ENCODE data around the gene NR5A1. TPM values are rescaled to one million over a fixed set of nuclear protein-coding genes. Genes with fewer than 3 reads are reported as not detected.

The NR5A1 gene
- polyA plus RNA-seq, 3 donors: 0.03 TPM; not detected in 2

DNA sequence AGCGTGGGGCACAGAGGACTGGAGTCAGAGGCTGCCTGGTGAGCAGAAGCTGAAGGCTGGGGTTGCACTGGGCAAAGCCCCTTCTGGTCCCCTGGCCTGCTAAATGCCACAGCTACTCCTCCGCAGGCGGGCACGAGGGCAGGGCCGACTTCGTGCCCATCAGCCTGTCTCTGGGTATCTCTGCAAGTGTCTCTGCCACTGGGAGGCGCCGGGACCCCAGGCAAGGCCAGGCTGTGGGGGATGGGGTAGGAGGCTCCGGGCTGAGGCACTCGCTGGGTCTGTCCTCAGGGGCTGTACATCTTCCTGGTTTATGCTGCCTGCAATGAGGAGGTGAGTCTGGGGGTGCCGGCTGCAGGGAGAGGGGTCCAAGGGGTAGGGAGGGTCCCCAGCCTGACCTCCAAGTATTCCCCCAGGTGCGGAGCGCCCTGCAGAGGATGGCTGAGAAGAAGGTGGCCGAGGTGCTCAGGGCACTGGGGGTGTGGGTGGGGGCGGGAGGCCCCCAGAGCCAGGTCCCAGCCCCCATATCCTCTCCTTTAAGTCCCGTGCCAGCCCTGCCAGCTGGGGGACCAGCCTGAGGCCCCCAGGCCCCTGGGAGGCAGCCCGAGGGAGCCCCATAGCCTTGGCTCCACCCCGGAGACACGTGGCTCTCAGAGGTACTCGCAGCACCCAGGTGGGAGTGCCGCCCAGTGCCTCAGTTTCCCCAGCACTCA lies 31.9 kb downstream of the NR5A1 start:
- H3K27ac ChIP-seq (ENCODE audit: low read depth, low read length): no peak overlapping the region
- WGBS, 3 donors: 62 to 69% (median 63%) methylated on average over 19 to 21 of the region's 21 CpGs

DNA sequence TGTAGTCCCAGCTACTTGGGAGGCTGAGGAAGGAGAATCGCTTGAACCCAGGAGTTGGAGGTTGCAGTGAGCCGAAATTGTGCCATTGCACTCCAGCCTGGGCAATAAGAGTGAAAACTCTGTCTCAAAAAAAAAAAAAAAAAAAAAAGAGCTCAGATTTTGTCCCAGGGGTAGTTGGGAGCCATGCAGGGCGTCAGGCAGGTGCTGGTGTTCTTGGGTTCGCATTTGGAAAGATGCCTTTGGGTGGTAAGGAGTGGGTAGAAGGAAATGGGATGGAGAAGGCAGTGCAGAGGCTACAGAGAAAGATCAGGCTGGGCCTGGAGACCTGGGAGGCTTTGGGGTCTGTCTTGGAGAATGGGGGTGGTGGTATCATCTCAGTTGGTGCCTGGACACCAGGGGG lies 33.0 kb downstream of the NR5A1 start:
- H3K27ac ChIP-seq (ENCODE audit: low read depth, low read length): no peak overlapping the region
- 77 to 91% (median 91%) methylated on average over 4 of the region's 4 CpGs for WGBS, 3 donors

DNA sequence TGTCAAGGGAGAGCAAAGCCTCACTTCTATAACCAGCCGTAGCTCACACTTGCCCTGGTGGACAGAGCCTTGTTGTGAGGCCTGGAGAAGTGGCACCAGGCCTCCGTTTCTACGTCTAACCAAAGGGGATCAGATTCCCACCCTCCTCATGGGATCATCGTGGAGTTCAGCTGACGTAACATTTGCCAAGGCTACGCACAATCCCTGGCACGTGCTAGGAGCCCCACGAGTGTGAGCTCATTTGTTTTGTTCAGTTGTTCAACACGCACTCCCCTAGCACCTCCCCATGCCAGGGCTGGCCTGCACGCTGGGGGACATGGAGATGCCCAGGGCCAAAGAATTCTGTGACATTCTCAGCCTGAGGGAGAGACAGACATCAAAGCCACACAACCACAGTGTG lies 33.9 kb downstream of the NR5A1 start:
- no peak overlapping the region for H3K27ac ChIP-seq (ENCODE audit: low read depth, low read length)
- WGBS, 3 donors: 64 to 76% (median 70%) methylated on average over 10 of the region's 10 CpGs

DNA sequence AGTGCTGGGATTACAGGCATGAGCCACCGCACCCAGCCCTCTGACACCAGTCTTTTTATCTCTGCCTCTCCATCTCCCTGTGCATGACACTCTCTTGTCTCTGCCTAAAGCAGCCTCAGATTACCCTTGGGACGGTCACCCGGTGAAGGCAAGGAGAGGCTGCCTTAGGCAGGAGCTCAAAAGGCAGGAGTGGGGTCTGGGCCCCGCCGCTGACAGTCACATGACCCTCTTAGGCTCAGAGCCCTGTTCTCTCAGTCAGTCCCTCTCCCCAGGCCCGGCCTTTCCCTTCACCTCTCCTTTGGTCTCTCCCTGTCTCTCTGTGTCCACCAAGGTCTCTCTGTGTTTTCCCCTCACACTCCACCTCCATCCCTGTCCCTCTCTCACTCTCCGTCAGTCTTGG lies 34.4 kb downstream of the NR5A1 start:
- 72 to 76% (median 72%) methylated on average over 7 of the region's 7 CpGs for WGBS, 3 donors
- H3K27ac ChIP-seq (ENCODE audit: low read depth, low read length): no peak overlapping the region

DNA sequence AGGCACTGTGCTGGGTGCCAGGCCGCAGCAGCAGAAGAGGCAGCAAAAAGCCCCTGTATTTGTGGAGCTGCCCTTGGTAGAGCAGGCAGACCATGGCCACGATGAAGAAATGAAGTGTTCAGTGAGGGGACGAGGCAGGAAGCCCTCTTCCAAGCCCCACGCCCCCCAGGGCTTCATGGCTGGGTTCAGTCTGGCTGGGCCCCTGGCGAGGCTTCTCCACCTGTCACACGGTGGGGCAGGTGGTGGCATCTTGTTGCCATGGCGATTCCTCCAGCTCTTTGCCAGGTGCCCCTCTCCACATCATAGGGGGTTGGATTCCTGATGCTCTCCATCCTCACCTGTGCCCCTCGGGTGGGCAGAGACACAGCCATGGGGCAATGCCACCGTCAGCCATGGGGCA lies 35.4 kb downstream of the NR5A1 start:
- no peak overlapping the region for H3K27ac ChIP-seq (ENCODE audit: low read depth, low read length)
- WGBS, 3 donors: 71 to 81% (median 76%) methylated on average over 8 to 9 of the region's 9 CpGs

DNA sequence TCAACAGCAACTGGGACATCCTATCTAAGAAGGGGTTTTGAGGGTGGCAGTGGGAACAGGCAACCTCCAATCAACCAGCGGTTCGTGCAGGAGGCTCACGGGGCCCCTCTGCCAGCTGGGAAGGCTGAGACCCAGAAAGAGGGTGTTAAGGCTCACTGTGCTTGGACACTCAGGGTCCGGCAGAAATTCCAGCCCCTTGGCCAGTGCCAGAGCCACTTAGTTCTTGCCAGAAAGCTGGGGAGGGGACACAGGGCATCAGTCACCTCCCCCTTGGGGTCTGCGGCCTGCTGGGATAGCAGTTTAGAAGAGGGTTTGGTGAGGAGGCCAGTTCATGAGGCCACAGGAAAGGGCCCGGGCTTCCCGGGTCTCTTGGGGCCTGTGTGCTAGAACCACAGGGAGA lies 36.5 kb downstream of the NR5A1 start:
- no peak overlapping the region for H3K27ac ChIP-seq (ENCODE audit: low read depth, low read length)
- WGBS, 3 donors: 72 to 92% (median 78%) methylated on average over 5 to 7 of the region's 7 CpGs

DNA sequence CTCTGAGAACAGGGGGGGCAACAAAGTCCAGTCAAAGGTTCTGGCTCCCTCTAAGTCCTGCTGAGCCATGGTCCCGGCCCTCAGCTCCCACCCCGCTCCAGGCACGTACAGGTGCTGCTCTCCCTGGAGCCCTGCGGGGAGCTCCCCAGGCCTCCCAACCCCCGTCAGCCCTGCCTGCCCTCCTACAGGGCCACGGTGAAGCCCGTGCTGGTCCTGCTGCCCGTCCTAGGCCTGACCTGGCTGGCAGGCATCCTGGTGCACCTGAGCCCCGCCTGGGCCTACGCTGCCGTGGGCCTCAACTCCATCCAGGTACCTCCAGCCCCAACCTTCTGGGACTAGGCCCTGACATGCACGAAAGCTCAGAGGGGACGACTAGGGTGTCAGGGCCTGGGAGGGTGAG lies 36.9 kb downstream of the NR5A1 start:
- H3K27ac ChIP-seq (ENCODE audit: low read depth, low read length): no peak overlapping the region
- 82 to 93% (median 90%) methylated on average over 13 of the region's 13 CpGs for WGBS, 3 donors

DNA sequence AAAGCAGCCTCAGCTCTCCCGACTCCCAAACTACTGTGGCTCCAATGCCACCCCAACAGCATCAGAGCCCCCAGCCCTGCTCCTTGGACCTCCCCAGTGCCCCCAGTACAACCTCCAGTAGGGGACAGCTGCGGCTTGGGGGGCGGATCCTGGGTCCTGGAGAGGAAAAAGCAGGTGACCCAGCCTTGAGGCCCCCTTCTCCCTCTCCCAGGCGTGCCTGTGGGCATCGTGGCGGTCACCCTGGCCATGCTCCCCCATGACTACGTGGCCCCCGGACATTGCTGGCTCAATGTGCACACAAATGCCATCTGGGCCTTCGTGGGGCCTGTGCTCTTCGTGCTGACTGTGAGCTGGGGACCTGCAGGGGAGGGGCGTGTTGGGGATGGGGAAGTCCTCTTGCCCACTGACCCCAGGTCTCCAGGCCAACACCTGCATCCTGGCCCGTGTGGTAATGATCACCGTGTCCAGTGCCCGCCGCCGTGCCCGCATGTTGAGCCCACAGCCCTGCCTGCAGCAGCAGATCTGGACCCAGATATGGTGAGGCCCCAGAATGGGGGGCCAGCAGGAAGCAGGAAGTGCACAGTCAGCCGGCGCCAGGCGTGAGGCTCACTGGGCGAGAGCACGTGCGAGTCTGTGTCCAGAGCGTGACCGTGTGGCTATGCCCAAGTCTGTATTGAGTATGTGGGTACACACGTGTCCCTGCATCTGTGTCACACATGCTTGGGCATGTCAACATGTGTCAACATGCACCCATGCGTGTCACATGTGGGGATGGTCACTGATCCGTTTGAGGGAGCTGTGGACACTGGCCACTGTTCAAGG lies 38.0 kb downstream of the NR5A1 start:
- WGBS, 3 donors: 74 to 86% (median 77%) methylated on average over 27 to 28 of the region's 28 CpGs
- H3K27ac ChIP-seq (ENCODE audit: low read depth, low read length): no peak overlapping the region

DNA sequence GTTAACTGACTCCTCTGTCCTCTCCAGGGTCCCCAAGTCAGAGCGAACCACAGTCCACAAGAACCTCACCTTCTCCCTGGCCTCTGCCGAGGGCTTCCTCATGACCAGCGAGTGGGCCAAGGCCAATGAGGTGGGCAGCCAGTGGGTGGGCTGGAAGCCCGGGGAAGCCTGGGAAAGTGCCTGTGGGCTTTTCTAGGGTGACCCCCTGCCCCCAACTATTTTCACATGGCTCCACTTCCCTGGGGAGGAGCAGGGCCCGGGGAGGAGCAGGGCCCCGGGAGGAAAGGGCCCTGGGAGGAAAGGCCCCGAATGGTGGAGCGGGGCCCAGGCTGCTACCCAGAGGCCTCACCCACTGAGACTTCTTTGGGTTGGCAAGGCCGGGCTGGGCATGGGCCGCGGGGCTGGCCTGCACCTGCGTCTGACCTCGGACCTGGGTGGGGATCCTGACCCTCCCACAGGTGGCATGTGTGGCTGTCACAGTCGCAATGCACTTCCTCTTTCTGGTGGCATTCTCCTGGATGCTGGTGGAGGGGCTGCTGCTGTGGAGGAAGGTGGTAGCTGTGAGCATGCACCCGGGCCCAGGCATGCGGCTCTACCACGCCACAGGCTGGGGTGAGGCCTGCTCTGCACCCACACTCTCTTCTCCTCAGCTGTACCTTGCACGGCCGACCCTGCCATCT lies 39.0 kb downstream of the NR5A1 start:
- WGBS, 3 donors: 80 to 86% (median 84%) methylated on average over 19 of the region's 19 CpGs
- H3K27ac ChIP-seq (ENCODE audit: low read depth, low read length): no peak overlapping the region

DNA sequence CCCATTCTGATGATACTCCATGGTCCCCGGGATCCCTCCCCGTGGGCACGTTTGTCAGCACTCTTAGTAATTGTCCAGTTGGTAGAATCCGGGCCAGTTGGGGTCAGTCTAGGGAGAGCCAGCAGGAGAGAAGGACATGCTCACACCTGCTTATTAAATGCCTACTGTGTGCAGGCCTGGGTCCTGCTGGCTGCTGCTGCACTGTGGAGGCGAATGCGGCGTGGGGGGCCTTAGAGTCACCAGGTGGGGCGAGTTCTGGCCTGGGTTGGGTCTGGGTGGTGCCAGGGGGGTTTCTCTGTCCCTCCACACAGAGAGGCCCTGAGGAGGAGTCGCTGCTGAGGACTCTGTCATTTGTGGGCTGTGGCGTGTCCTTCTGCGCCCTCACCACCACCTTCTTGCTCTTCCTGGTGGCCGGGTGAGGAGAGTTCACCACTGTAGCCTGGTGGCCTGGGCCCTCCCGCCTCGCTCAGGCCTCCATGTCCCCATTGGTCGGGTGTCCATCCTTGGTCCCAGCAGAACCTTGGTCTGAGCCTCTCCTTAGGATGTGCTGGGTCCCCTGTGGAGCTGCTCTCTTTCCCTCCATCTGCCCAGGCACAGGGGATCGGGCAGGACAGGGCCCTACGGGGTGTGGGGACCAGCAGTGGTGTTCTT lies 39.7 kb downstream of the NR5A1 start:
- 89 to 92% (median 92%) methylated on average over 17 of the region's 17 CpGs for WGBS, 3 donors

DNA sequence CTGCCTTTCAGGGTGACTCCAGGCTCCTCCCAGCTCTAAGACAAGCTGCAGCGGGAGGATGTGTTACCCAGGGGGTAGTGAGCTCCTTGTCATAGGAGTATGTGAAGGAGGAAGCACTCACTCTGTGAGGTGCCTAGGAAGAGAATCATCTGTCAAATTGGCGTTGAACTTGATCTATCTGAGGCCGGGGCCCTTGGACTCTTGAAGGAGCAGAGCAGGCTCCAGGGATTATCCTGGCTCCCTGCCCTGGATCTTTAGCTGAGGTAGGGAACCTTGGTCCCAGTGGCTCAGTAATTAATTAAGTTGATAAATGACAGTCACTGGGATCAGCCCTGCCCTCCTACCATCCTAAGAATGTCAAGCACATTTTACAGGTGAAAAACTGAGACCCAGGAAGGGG lies 41.5 kb downstream of the NR5A1 start:
- WGBS, 3 donors: 75% methylated on average over 3 of the region's 3 CpGs
- no peak overlapping the region for H3K27ac ChIP-seq (ENCODE audit: low read depth, low read length)

More for the DNA sequence above, 39.7 kb downstream of the NR5A1 start:
- H3K27ac ChIP-seq (ENCODE audit: low read depth, low read length): no peak overlapping the region

DNA sequence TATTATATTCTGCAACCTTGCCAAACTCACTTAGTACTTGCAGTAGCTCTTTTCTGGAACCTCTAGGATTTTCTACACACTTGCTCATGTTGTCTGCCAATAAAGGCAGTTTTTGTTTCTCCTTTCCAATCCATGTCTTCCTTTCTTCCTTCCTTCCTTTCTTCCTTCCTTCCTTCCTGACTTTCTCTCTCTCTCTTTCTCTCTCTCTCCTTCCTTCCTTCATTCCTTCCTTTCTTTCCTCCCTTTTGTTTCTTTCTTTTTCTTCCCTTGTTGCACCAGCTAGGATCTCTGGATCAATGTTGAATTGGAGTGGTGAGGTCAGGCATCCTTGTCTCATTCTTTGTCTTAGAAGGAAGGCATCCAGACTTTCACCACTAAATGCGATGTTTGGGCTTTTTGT lies 44.5 kb downstream of the NR5A1 start:
- no peak overlapping the region for H3K27ac ChIP-seq (ENCODE audit: low read depth, low read length)
- 81 to 92% (median 87%) methylated on average over 1 of the region's 1 CpG for WGBS, 3 donors

DNA sequence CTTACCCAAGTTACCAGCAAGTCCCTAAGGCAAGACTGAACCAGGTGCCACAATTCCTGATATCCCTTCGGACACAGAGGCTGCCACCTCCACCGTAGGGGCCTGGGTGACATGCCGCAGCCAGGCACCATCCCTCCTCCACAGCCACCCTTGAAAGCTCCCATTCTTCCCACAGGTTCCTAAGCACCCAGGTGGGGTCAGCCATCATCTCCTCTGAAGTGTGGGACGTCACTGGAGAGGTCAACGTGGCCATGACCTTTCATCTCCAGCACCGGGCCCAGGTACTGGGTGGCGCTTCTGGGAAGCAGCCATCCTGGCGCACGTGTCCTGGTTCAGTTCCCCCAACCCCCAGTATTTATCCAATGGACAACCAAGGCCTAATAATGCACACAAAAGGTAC lies 48.8 kb downstream of the NR5A1 start:
- 81 to 90% (median 83%) methylated on average over 9 of the region's 9 CpGs for WGBS, 3 donors
- no peak overlapping the region for H3K27ac ChIP-seq (ENCODE audit: low read depth, low read length)

DNA sequence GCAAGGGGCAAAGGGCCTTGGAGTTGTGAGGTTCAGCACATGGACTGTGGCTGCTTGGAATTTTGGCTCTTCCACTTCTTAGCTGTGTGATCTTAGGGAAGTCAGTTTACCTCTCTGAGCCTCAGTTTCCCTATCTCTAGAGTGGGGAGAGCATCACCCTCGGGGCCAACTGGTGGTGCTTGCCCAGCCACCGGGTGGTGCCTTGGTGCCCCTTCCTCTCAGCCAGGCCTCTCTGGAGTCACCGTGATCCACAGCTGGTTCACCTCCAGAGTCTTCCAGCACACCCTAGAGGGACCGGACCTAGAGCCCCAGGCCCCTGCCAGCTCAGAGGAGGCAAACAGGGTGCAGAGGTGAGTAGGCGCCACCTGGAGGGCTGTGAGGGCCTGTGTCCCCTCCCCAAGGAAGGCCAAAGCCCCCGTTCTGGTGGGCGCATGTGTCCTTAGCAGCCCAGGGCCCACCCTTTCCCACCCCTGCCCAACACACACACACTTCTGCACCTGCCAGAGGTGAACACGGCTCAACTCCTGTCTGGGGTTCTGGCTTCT lies 49.2 kb downstream of the NR5A1 start:
- H3K27ac ChIP-seq (ENCODE audit: low read depth, low read length): no peak overlapping the region
- 69 to 79% (median 76%) methylated on average over 8 of the region's 8 CpGs for WGBS, 3 donors

DNA sequence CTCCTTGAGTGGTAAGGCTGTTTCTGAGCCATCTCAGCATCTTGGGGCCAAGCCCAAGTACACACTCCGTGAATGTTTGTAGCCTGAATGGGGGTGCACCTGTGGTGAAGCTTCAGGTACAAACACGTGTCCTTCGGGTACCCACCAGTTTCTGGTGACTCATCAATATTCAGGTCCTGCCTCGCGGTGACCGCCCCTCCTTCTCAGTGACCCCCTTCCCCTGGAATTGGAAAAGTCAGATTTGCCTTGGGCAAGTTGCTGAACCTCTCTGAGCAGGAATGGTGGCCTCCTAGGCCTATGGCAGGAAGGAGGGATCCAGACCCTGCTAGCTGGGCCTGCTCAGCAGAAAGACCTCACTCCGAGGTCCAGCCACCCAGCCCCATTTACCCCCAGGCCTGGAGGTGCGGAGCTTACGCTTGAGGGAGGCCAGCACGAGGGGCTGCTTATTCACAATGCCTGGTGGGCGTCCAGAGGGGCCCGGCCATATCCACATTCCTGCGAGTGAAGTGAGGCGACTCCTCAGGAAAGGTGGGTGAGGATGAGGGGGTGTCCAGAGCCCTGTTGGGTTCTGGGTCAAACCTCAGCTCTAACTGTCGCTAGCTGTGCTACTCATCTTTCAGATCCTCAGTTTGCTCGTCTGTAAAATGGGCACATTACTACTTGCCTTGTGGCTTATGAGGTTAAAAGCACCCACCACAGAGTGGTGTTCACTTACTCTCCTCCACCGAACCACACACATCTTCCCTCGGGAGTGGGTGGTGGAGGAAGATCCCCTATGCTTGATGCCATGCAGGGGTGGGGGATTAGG lies 49.9 kb downstream of the NR5A1 start:
- 74 to 82% (median 79%) methylated on average over 18 of the region's 18 CpGs for WGBS, 3 donors
- H3K27ac ChIP-seq (ENCODE audit: low read depth, low read length): no peak overlapping the region

DNA sequence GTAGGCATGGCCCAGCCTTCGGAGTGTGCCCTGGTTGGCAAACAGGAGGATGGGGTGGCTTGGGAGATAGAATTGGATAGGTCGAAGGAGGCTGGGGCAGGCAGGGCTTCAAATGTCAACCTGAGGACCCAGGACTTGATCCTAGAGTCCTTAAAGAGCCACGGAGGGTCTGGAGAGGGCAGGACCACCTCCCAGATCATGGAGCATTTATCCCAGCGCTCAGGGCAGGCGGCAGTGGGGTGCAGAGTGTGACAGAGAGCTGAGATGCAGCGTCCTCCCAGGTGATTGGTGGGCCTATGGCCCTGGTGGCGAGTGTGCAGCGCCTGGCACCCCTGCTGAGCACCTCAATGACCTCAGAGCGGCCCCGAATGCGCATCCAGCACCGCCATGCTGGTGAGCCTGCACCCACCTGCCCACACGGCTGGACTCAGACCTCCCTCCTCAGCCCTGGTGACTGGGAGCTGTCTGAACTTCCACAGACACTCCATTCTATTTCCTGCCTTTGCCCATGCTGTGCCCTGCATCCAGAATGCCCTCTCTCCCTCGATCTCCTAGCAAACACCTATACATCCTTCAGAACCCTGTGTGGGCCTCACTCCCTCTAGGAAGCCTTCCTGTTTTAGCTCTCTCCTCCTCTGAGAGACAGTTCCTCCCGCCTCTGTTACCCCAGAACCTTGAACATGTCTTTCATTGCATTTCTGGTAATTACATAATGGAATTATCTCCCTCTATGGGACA lies 50.7 kb downstream of the NR5A1 start:
- no peak overlapping the region for H3K27ac ChIP-seq (ENCODE audit: low read depth, low read length)
- WGBS, 3 donors: 62 to 70% (median 69%) methylated on average over 15 of the region's 15 CpGs

DNA sequence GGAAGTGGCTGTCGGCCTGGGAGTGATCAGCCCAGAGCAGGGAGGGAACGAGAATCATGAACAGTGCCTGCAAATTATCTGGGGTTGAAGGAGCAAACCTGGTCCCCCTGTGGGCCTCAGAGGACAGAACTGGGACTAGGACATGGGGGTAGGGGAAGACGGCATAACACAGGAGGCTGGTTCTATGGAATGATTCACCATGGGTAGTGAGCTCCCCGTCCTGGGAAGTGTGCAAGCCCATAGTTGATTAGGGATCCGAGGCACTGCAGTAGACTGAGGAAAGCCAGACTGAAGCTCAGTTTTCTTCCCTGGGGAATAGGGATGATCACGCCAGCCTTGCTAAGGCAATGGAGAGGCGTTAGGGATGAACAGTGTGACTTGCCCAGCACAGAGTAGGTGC lies 51.4 kb downstream of the NR5A1 start:
- WGBS, 3 donors: 74 to 87% (median 77%) methylated on average over 7 of the region's 7 CpGs
- no peak overlapping the region for H3K27ac ChIP-seq (ENCODE audit: low read depth, low read length)

All from adipose tissue (tissue), 3 donors.